Stimulated activated CD4-positive, alpha-beta T cell treated with anti-CD3 and anti-CD28 coated beads, Interleukin-1b, Interleukin-23, amount 100 ng/mL, for 48 hours (primary cell): Measurements from ENCODE around the gene SELENOO.
"Not testable (repeated sequence)": the region's sequence is repeated elsewhere in the genome, so short reads cannot be mapped to it uniquely, and the experiment has no call there.

ENCODE experiments used
- DNase-seq: peaks from one replicate; pipeline ENCODE4 v3.0.0-alpha.2; 2020

The SELENOO gene

GRCh38 chr22:50201191-50202129, 649 bp downstream of the SELENOO start:
- no peak for DNase-seq

GRCh38 chr22:50202130-50202666, 1.4 kb downstream of the SELENOO start:
- no peak for DNase-seq

GRCh38 chr22:50203288-50203687, 2.5 kb downstream of the SELENOO start:
- no peak for DNase-seq

GRCh38 chr22:50204571-50204970, 3.8 kb downstream of the SELENOO start:
- no peak for DNase-seq

GRCh38 chr22:50204998-50205397, 4.2 kb downstream of the SELENOO start:
- DNase-seq: not testable (repeated sequence)

- no peak for DNase-seq
These were observed 5.2 kb downstream of the SELENOO start for GRCh38 chr22:50205781-50206569.

GRCh38 chr22:50206599-50206998, 5.8 kb downstream of the SELENOO start:
- DNase-seq: no peak

GRCh38 chr22:50207383-50208140, 6.8 kb downstream of the SELENOO start:
- no peak for DNase-seq

- no peak for DNase-seq
These were observed 7.7 kb downstream of the SELENOO start for GRCh38 chr22:50208430-50208938.

GRCh38 chr22:50208939-50209892, 8.4 kb downstream of the SELENOO start:
- no peak for DNase-seq

GRCh38 chr22:50209893-50210292, 9.1 kb downstream of the SELENOO start:
- DNase-seq: peak; percentile 67

GRCh38 chr22:50210378-50211139, 9.7 kb downstream of the SELENOO start:
- DNase-seq: no peak

GRCh38 chr22:50211147-50211546, 10.3 kb downstream of the SELENOO start:
- no peak for DNase-seq

GRCh38 chr22:50213263-50213662, 12.5 kb downstream of the SELENOO start:
- DNase-seq: no peak

GRCh38 chr22:50215297-50216054, 14.7 kb downstream of the SELENOO start:
- DNase-seq: no peak

GRCh38 chr22:50216055-50216683, 15.4 kb downstream of the SELENOO start:
- no peak for DNase-seq

- no peak for DNase-seq
These were observed 16.1 kb downstream of the SELENOO start for GRCh38 chr22:50216684-50217520.

GRCh38 chr22:50217543-50218152, 16.8 kb downstream of the SELENOO start:
- no peak for DNase-seq
